Pancreas (tissue), 10 donors: ENCODE measurements around the gene ONECUT1. TPM values are rescaled to one million over a fixed set of nuclear protein-coding genes. Genes with fewer than 3 reads are reported as not detected.

ENCODE experiments used
- ATAC-seq, 4 donors: fragments of 200-7000 bp; cut with Tn5 transposase; one replicate each; pipeline versions ENCODE4 v1.8.0 to v1.9.1; 2020; ENCODE audit warnings: mild to moderate bottlenecking in 4 of 4, moderate library complexity in 4 of 4
- DNase-seq, 6 donors: peaks; one replicate each; pipeline ENCODE4 v3.0.0-alpha.2; 2020
- FAIRE-seq: peaks from 2 replicates; lab custom pipeline; 2012; peaks lifted over from hg19 to GRCh38; lab: Jason Lieb, UNC
- H3K27ac ChIP-seq, 4 donors: fragments of 200-600 bp; sonication (generic); 1 replicate in 3 of 4; 2 replicates in 1 of 4; pipeline versions ENCODE4 v1.5.0 to v1.8.0; 2020
- H3K27me3 ChIP-seq, 4 donors: fragments of 200-600 bp; one replicate each; pipeline ENCODE4 v1.8.0; 2021
- H3K36me3 ChIP-seq, 3 donors: fragments of 200-600 bp; sonication (generic) in 1 of 3; one replicate each; pipeline versions ENCODE4 v1.5.0 to v1.8.0; 2020 to 2021
- H3K4me1 ChIP-seq, 3 donors: fragments of 200-600 bp; one replicate each; pipeline ENCODE4 v1.8.0; 2021
- H3K4me3 ChIP-seq, 4 donors: fragments of 200-600 bp; sonication (generic) in 2 of 4; one replicate each; pipeline versions ENCODE4 v1.5.0 to v1.8.0; 2020 to 2021
- H3K9me3 ChIP-seq, 4 donors: fragments of 200-600 bp; one replicate each; pipeline ENCODE4 v1.8.0; 2021
- WGBS, 2 donors: extraction: QIAGEN DNeasy Blood & Tissue Kit; methylation state at CpG; one replicate each; pipeline ENCODE4 v1.1.7; 2013; 5-methylcytosine and 5-hydroxymethylcytosine counted together
- intact Hi-C, 3 donors: fragments of 100-400 bp; cut with DNase I; formaldehyde crosslinking; loops; one replicate each; pipeline versions ENCODE4 v1.11.1 to v1.14.2; 2022
- polyA plus RNA-seq, 2 donors: library from polyadenylated mRNA; stranded (reverse); fragments of 200-250 nt; gene quantifications; one replicate each; pipeline ENCODE4 v1.2.3, GENCODE V29; 2013
- total RNA-seq, 6 donors: library from RNA; stranded (reverse); fragmentation: NEBNext Ultra II Directional in 4 of 6; extraction: Animal tissue kit (Norgen Biotek cat#: 25700) in 4 of 6; gene quantifications; one replicate each; pipeline versions ENCODE4 v1.2.1 to v1.2.4, GENCODE V29; 2021 to 2023
- TF ChIP-seq, protein P1 (sequence below), 4 donors: fragments of 200-600 bp; sonication (generic) in 3 of 4; IDR thresholded peaks; one replicate each; pipeline versions ENCODE4 v1.5.0 to v1.8.0; 2021; ENCODE audit warnings: antibody characterized with exemption in 4 of 4
- donor health status: healthy with polysubstance abuse.
- donor health status: DM: no; HTN: no; CAD: no; lungs with moderate emphysema.
- donor health status: DM: no; HTN: no; CAD: no.
- donor health status: control.
- donor health status: control.
- donor health status: Bipolar disorder and iron deficiency.
- donor health status: DM: yes; HTN: yes; CAD: no.
- donor health status: DM: no; HTN: no; CAD: no.
- donor health status: DM: no; HTN: no; CAD: no.
- donor health status: DM: yes; HTN: yes; CAD: no.

Gene ONECUT1
- total and polyA plus RNA-seq, 8 donors = 8.0 to 56.2 (median 36.8) TPM

DNA sequence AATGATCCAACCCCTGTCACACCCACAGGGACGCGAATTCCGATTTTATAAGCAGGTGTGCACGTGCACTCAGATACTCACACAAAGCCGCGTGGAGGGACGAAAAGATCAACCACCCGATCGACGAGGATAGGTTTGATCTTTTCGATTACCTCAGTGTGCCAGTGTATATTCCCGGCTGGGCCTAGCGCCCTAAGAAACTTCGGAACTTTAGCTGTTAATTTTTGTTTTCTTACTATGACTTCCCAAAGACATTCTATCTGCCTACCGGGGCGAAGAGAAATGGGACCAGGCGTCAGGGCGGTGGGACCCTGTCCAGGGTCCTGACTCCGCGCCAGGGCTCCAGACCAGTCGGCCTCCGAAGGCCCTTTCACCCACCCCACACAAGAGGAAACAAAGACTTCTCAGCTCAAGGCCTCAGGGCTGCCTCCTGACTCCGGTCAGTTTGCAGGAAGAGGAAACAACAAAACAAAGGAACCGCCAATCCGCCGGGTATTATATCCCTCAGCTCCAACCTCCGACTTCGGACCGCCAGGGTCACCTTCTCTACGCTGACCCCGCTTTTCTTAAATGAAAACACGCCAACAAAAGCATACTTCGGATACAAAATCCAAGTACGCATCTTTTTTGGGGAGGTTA lies 6.8 kb downstream of the ONECUT1 start:
- TF ChIP-seq, protein P1, sequence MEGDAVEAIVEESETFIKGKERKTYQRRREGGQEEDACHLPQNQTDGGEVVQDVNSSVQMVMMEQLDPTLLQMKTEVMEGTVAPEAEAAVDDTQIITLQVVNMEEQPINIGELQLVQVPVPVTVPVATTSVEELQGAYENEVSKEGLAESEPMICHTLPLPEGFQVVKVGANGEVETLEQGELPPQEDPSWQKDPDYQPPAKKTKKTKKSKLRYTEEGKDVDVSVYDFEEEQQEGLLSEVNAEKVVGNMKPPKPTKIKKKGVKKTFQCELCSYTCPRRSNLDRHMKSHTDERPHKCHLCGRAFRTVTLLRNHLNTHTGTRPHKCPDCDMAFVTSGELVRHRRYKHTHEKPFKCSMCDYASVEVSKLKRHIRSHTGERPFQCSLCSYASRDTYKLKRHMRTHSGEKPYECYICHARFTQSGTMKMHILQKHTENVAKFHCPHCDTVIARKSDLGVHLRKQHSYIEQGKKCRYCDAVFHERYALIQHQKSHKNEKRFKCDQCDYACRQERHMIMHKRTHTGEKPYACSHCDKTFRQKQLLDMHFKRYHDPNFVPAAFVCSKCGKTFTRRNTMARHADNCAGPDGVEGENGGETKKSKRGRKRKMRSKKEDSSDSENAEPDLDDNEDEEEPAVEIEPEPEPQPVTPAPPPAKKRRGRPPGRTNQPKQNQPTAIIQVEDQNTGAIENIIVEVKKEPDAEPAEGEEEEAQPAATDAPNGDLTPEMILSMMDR (IDR thresholded peaks at IDR 0.05) = no peak
- Histone ChIP-seq H3K36me3 (no peaks in the 10 kb centered on the region), H3K27me3 (no peaks in the 10 kb centered on the region), H3K27ac (peak overlapping the region; percentile 86 to 92 (median 88)), H3K9me3 (no peaks in the 10 kb centered on the region), H3K4me1 (peaks cover 8 to 31% (median 28%) of the 10 kb centered on the region in 3 donors), H3K4me3 (peak overlapping the region; percentile 27 to 70 (median 56))
- FAIRE-seq (no peak), ATAC-seq (peak; percentile 7 to 43 (median 38)), DNase-seq (peak in 5 of 6 donors; percentile 70 to 77 (median 74))
- intact Hi-C loops = loop anchor here in 1 of 3 donors (5.0 to 10.0 kb wide), 2 partner anchors 414 to 671 kb away; no protein-coding TSS in a partner anchor
- WGBS, 2 donors = 3 to 4% methylated on average over 34 of the region's 34 CpGs

DNA sequence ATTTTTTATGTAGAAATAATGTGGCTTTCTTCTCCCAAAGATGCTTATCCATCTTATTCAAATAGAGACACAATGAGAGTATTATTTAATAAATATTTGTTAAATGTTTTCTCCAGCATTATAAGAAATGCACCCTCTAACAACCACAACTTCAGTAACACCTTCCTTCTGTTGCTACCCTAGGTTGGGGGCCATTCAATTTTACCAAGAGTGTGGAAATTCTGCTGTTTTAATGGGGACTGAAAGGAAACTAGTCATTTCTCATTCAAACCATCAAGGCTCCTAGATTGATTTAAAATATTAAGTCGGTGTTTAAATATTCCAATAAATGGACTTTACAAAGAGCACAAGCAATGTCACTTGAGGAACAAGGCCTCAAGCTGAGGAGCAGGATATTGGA lies 7.6 kb downstream of the ONECUT1 start:
- peak overlapping the region in 2 of 4 donors; percentile 61 to 70 for H3K4me3 ChIP-seq
- no peaks in the 10 kb centered on the region for H3K36me3 ChIP-seq
- ATAC-seq (no peak), DNase-seq (no peak), FAIRE-seq (no peak)
- TF ChIP-seq, protein P1 (IDR thresholded peaks at IDR 0.05) = no peak
- no peaks in the 10 kb centered on the region for H3K27me3 ChIP-seq
- peak overlapping the region in 2 of 4 donors; percentile 91 to 92 for H3K27ac ChIP-seq
- H3K9me3 ChIP-seq = no peaks in the 10 kb centered on the region
- intact Hi-C loops = loop anchor here in 1 of 3 donors (5.0 to 10.0 kb wide), 2 partner anchors 415 to 672 kb away; no protein-coding TSS in a partner anchor
- WGBS, 2 donors = 28% methylated on average over 1 of the region's 1 CpG
- peaks cover 8 to 35% (median 34%) of the 10 kb centered on the region in 3 donors for H3K4me1 ChIP-seq

DNA sequence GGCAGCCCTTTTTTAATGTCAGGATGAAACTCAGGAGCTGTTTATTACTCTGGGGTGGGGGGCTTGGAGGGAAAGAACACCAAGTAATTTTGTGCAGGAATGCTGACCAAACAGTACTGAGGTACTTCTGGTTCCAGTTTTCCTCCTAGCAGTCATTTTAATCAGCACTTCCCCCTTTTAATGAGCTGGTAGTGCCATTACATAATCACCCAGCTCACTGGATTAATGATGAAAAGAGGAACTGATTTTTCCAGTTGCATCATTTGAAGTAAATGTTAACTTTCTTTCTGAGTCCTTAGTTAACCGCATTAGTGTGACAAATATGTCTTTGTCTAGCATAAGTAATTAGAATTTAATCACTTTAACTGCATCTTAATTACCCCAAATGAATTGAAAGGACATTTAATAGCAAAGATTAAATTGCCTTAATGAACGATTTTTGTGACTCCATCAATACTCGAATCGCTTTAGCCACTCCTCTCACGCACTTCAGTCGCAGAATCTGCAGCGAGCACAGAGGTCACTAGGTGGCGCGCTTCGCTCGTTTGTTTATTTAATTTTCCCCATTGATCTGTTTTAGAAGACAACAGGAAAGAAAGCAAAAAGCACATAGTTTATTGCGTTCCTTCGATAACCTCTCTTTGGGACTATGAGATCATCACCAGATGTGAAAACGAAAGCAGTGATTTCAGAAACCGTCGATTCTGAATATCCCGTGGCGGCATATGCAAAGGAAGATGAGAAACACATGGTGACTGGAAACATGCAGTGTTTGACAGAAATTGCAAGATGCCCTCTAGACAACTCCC lies 9.8 kb downstream of the ONECUT1 start:
- FAIRE-seq (peak; percentile 26), DNase-seq (peak in 5 of 6 donors; percentile 57 to 86 (median 71)), ATAC-seq (peak; percentile 8 to 28 (median 12))
- Histone ChIP-seq H3K27me3 (no peaks in the 10 kb centered on the region), H3K36me3 (no peaks in the 10 kb centered on the region), H3K9me3 (no peaks in the 10 kb centered on the region), H3K4me3 (peak overlapping the region in 1 of 4 donors; percentile 6), H3K4me1 (peaks cover 8 to 39% (median 34%) of the 10 kb centered on the region in 3 donors), H3K27ac (peak overlapping the region in 2 of 4 donors; percentile 32 to 40)
- intact Hi-C loops = loop anchor here in 1 of 3 donors (5.0 to 10.0 kb wide), 2 partner anchors 417 to 674 kb away; no protein-coding TSS in a partner anchor
- TF ChIP-seq, protein P1 (IDR thresholded peaks at IDR 0.05) = peak; percentile 62 to 86 (median 70)
- whole genome bisulfite sequencing, 2 donors = 3 to 5% methylated on average over 18 of the region's 18 CpGs

DNA sequence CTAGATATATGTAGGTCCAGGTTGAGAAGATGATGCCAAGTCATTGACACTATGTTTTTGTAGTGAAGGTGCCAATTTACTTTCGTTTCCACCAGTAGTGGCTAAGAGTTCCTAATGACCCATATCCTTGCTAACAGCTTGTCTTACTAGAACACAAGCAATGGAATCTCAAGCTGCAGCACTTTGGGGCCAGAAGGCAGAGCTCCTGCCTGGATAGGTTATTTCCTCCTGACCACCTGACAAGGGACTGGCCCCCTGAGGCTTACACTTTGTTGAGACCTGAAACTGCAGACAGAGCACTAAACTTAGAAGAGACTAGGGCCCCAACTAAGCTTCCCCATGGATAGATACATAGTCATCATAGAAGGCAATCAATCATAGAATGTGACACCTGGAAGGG lies 11.7 kb downstream of the ONECUT1 start:
- no peak for DNase-seq
- H3K27me3 ChIP-seq = no peaks in the 10 kb centered on the region
- H3K9me3 ChIP-seq = no peaks in the 10 kb centered on the region
- TF ChIP-seq, protein P1 (IDR thresholded peaks at IDR 0.05) = no peak
- no peak for FAIRE-seq
- H3K27ac ChIP-seq = no peak overlapping the region
- H3K4me3 ChIP-seq = no peak overlapping the region
- peaks cover 8 to 39% (median 34%) of the 10 kb centered on the region in 3 donors for H3K4me1 ChIP-seq
- no peak for ATAC-seq
- H3K36me3 ChIP-seq = no peaks in the 10 kb centered on the region
- intact Hi-C loops = no loop called here
- WGBS, 2 donors = 25 to 26% methylated on average over 1 of the region's 1 CpG
